Ascending aorta (tissue), 2 donors: ENCODE data around the gene OLA1. TPM values are rescaled to one million over a fixed set of nuclear protein-coding genes. Genes with fewer than 3 reads are reported as not detected.

Experiments
- DNase-seq, 2 donors: peaks; one replicate each; pipeline ENCODE4 v3.0.0-alpha.2; 2019; ENCODE audit warnings: low spot score in 2 of 2
- H3K27ac ChIP-seq, 2 donors: fragments of 200-600 bp; sonication (generic); one replicate each; pipeline ENCODE4 v1.5.1; 2016 to 2017; ENCODE audit warnings: mild to moderate bottlenecking in 1 of 2
- H3K27me3 ChIP-seq: fragments of 200-600 bp; sonication (generic); one replicate; pipeline ENCODE4 v1.5.1; 2017
- H3K36me3 ChIP-seq, 2 donors: fragments of 200-600 bp; sonication (generic); one replicate each; pipeline ENCODE4 v1.5.1; 2016
- H3K4me1 ChIP-seq, 2 donors: fragments of 200-600 bp; sonication (generic); one replicate each; pipeline ENCODE4 v1.5.1; 2016 to 2017; ENCODE audit warnings: mild to moderate bottlenecking in 1 of 2
- H3K4me3 ChIP-seq, 2 donors: fragments of 200-600 bp; sonication (generic); one replicate each; pipeline ENCODE4 v1.5.1; 2016 to 2017; ENCODE audit warnings: mild to moderate bottlenecking in 1 of 2
- H3K9me3 ChIP-seq, 2 donors: fragments of 200-600 bp; sonication (generic); one replicate each; pipeline ENCODE4 v1.5.1; 2016
- intact Hi-C: fragments of 100-400 bp; cut with DNase I; formaldehyde crosslinking; loops from one replicate; pipeline ENCODE4 v1.15.1; 2023
- total RNA-seq: library from RNA; depleted of rRNA; stranded (reverse); fragments of >200 nt; gene quantifications from one replicate; pipeline ENCODE4 v1.1.0, GENCODE V29; 2016
- TF ChIP-seq, protein P1 (sequence below), 3 experiments: fragments of 200-600 bp in 2 of 3; fragments of 450-650 bp in 1 of 3; sonication (generic) in 2 of 3; IDR thresholded peaks; one replicate each; pipeline ENCODE4 v1.5.1; 2016 to 2019; ENCODE audit warnings: antibody characterized with exemption in 3 of 3, mild to moderate bottlenecking in 1 of 3, moderate library complexity in 1 of 3

Gene OLA1
- total RNA-seq, 1 donor from 2014 or later: 29.5 TPM

DNA sequence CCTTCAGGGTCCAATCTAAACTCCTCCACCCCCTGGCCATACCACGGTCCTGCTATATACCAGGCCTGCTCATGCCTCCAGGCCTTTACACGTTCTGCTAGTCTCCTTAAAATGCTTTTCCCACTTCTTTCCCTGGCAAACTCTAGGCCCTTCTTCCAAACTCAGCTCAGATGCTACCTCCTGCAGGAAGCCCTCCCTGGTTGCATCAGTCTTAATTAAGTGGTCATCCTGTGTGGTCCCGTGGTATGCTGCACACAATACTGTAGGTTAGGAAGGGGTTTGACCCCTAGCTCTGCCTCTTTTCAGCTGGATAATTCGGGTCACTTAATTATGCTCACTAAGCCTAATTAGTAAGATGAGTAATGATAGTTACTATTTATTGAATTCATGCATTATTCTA, 197.3 kb downstream of the OLA1 start:
- no peaks in the 10 kb centered on the region for H3K9me3 ChIP-seq
- DNase-seq: no peak
- H3K4me1 ChIP-seq: no peaks in the 10 kb centered on the region
- no peaks in the 10 kb centered on the region for H3K36me3 ChIP-seq
- H3K27ac ChIP-seq: no peak overlapping the region
- TF ChIP-seq, protein P1, sequence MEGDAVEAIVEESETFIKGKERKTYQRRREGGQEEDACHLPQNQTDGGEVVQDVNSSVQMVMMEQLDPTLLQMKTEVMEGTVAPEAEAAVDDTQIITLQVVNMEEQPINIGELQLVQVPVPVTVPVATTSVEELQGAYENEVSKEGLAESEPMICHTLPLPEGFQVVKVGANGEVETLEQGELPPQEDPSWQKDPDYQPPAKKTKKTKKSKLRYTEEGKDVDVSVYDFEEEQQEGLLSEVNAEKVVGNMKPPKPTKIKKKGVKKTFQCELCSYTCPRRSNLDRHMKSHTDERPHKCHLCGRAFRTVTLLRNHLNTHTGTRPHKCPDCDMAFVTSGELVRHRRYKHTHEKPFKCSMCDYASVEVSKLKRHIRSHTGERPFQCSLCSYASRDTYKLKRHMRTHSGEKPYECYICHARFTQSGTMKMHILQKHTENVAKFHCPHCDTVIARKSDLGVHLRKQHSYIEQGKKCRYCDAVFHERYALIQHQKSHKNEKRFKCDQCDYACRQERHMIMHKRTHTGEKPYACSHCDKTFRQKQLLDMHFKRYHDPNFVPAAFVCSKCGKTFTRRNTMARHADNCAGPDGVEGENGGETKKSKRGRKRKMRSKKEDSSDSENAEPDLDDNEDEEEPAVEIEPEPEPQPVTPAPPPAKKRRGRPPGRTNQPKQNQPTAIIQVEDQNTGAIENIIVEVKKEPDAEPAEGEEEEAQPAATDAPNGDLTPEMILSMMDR (IDR thresholded peaks at IDR 0.05): no peak
- intact Hi-C loops: no loop called here
- no peaks in the 10 kb centered on the region for H3K27me3 ChIP-seq
- no peak overlapping the region for H3K4me3 ChIP-seq

DNA sequence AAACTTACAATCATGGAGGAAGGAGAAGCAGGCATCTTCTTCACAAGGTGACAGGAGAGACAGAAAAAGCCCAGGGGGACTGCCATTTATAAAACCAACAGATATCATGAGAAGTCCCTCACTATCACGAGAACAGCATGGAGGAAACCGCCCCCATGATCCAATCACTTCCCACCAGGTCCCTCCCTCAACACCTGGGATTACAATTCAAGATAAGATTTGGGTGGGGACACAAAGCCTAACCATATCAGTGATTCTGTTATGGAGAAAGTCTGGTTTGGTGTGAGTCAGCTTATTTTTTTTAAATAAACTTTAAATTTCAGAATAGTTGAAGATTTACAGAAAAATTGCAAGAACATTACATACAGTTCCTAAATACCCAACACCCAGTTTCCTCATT, 198.4 kb downstream of the OLA1 start:
- Histone ChIP-seq H3K4me3 (no peak overlapping the region), H3K27me3 (no peaks in the 10 kb centered on the region), H3K27ac (no peak overlapping the region), H3K36me3 (no peaks in the 10 kb centered on the region), H3K4me1 (no peaks in the 10 kb centered on the region), H3K9me3 (no peaks in the 10 kb centered on the region)
- TF ChIP-seq, protein P1 (IDR thresholded peaks at IDR 0.05): no peak
- no peak for DNase-seq
- intact Hi-C loops: loop anchor here (10.0 kb wide), 1 partner anchor 285 kb away; no protein-coding TSS in a partner anchor

DNA sequence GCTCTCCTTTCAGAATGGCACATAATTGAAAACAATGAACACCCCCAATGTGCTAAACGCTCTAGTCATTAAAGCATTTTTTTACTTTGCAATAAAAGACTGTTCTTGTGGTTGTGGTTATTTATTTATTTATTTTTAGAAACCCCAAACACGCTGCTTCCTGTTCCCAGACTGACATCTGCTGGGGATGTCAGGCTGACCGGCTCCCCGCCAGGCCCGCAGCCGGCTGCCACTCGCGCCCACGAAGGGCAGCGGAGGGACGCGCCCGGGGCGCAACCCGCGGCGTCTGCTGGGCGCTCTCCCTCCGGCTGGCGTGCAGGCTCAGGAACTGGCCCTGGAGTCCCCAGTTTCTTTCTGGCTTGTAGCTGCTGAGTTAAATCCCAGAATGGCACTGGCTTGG, 200.1 kb downstream of the OLA1 start:
- H3K27ac ChIP-seq: no peak overlapping the region
- intact Hi-C loops: loop anchor here (10.0 kb wide), 1 partner anchor 283 kb away; no protein-coding TSS in a partner anchor
- H3K27me3 ChIP-seq: no peaks in the 10 kb centered on the region
- TF ChIP-seq, protein P1 (IDR thresholded peaks at IDR 0.05): peak in 2 of 3 experiments; percentile 5 to 26
- DNase-seq: no peak
- H3K4me1 ChIP-seq: no peaks in the 10 kb centered on the region
- H3K9me3 ChIP-seq: no peaks in the 10 kb centered on the region
- H3K4me3 ChIP-seq: no peak overlapping the region
- no peaks in the 10 kb centered on the region for H3K36me3 ChIP-seq

DNA sequence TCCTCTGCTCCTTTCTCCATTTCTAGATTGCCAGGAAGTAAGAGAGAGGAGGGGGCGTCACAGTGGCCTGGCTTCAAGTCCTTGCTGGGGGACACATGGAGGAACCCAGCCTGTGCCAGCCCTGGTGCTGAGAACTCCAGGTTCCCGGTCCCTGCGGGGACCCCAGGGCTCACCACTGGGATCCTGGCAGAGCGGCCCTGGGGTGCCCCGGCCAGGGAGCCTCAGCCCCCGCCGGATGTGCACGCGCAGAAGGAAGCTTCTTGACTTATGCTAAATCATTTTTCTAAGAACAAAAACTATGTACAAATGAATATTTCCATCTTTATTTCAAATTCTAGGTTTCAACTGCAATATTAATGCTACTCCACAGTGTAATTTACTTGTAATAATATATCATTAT, 200.6 kb downstream of the OLA1 start:
- intact Hi-C loops: loop anchor here (10.0 kb wide), 1 partner anchor 283 kb away; no protein-coding TSS in a partner anchor
- Histone ChIP-seq H3K36me3 (no peaks in the 10 kb centered on the region), H3K4me3 (no peak overlapping the region), H3K27ac (no peak overlapping the region), H3K4me1 (no peaks in the 10 kb centered on the region), H3K27me3 (no peaks in the 10 kb centered on the region), H3K9me3 (no peaks in the 10 kb centered on the region)
- no peak for DNase-seq
- TF ChIP-seq, protein P1 (IDR thresholded peaks at IDR 0.05): no peak

DNA sequence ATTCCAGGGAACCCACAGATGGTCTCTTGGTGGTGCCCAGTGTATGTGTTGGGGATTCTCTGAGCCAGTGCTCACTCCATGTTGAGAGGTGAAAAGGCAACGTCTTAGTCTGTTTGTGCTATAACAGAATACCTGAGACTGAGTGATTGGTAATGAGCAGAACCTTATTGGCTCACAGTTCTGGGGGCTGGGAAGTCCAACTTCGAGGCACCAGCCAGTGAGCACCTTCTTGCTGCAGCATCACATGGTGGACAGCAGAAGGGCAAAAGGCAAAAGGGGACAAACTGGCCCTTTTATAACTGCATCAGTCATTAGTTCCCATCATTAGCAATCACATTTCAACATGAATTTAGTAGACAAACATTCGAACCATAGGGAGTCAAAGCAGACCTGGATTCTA, 202.2 kb downstream of the OLA1 start:
- intact Hi-C loops: loop anchor here (10.0 kb wide), 1 partner anchor 281 kb away; no protein-coding TSS in a partner anchor
- no peak overlapping the region for H3K27ac ChIP-seq

More for the DNA sequence above, 202.2 kb downstream of the OLA1 start:
- H3K9me3 ChIP-seq: no peaks in the 10 kb centered on the region
- no peak for DNase-seq
- TF ChIP-seq, protein P1 (IDR thresholded peaks at IDR 0.05): no peak
- H3K4me1 ChIP-seq: no peaks in the 10 kb centered on the region
- no peak overlapping the region for H3K4me3 ChIP-seq
- H3K36me3 ChIP-seq: no peaks in the 10 kb centered on the region
- H3K27me3 ChIP-seq: no peaks in the 10 kb centered on the region
